AG04450 (cell line): ENCODE data around the gene LGALS7. TPM values are rescaled to one million over a fixed set of nuclear protein-coding genes. Genes with fewer than 3 reads are reported as not detected.
"Not testable (repeated sequence)": the region's sequence is repeated elsewhere in the genome, so short reads cannot be mapped to it uniquely, and the experiment has no call there.

Experiments used
- CTCF ChIA-PET: fragments of 300-600, 350-600 bp; formaldehyde crosslinking; extraction: SDS; loops from one replicate; lab custom pipeline; 2022; ENCODE audit warnings: antibody characterized with exemption, inconsistent platforms; lab: Charles Lee
- POLR2A ChIA-PET: fragments of 350-600 bp; formaldehyde crosslinking; extraction: SDS; loops from one replicate; lab custom pipeline; 2021; ENCODE audit warnings: antibody characterized with exemption, inconsistent platforms; lab: Yijun Ruan, JAX
- DNase-seq: peaks from one replicate; pipeline ENCODE4 v3.0.0-alpha.2; 2011; ENCODE audit warnings: low read depth, low spot score
- H3K27ac ChIP-seq: one replicate; pipeline ENCODE4 v1.5.1; 2012; ENCODE audit warnings: low read depth, low read length, control low read depth
- H3K27me3 ChIP-seq: one replicate; pipeline ENCODE4 v1.6.0; 2012; ENCODE audit warnings: low read length; ENCODE audit not compliant: control insufficient read depth, insufficient read depth
- H3K4me3 ChIP-seq: 2 replicates; pipeline ENCODE4 v1.5.1; 2011; ENCODE audit warnings: mild to moderate bottlenecking, low read depth, low read length, control low read depth
- H3K9me3 ChIP-seq: 2 replicates; pipeline ENCODE4 v1.5.1; 2012; ENCODE audit warnings: low read length; ENCODE audit not compliant: control insufficient read depth, insufficient read depth
- polyA plus RNA-seq: library from polyadenylated mRNA; depleted of rRNA; stranded (reverse); fragments of >200 nt; gene quantifications from 2 replicates; pipeline ENCODE4 v1.2.3, GENCODE V29; 2011
- TF ChIP-seq, protein P1 (sequence below): IDR thresholded peaks from 2 replicates; pipeline ENCODE4 v1.5.1; 2011; ENCODE audit warnings: low read depth, low read length, control low read depth, inconsistent platforms

The LGALS7 gene
- polyA plus RNA-seq, 1 experiment = not detected

DNA sequence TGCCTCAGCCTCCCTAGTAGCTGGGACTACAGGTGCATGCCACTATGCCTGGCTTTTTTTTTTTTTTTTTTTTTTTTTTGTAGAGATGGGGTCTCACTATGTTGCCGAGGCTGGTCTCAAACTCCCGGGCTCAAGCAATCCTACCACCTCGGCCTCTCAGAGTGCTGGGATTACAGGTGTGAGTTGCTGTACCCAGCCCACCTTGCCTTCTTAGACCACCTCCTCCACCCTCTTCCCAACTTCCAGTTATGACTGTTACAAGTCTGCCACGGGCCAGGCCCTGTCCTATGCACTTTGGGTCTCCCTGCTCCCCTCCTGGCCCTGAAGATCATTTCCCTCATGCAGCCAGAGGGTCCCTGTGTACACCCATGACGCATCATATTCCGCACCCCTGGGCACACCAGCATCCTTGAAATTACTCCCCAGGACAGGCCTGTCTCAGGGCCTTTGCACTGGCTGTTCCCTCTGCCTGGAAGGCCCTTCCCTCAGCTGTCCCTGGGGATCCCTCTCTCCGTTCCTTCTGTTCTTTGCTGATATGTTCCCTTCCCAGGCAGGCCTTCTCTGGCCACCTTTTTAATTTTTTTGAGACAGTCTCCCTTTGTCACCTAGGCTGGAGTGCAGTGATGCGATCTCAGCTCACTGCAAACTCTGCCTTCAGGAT is 36.4 kb upstream of the LGALS7 start:
- ChIA-PET POLR2A (no interaction called here), CTCF (interaction anchor here (0.7 kb wide), 2 partner anchors 13 to 724 kb away, joined by 3 to 5 read pairs; no protein-coding TSS in a partner anchor)
- Histone ChIP-seq H3K9me3 (no peaks in the 10 kb centered on the region; the same call in 1 of the 2 replicates), H3K27me3 (no peaks in the 10 kb centered on the region), H3K4me3 (no peak overlapping the region), H3K27ac (no peak overlapping the region)
- TF ChIP-seq, protein P1, sequence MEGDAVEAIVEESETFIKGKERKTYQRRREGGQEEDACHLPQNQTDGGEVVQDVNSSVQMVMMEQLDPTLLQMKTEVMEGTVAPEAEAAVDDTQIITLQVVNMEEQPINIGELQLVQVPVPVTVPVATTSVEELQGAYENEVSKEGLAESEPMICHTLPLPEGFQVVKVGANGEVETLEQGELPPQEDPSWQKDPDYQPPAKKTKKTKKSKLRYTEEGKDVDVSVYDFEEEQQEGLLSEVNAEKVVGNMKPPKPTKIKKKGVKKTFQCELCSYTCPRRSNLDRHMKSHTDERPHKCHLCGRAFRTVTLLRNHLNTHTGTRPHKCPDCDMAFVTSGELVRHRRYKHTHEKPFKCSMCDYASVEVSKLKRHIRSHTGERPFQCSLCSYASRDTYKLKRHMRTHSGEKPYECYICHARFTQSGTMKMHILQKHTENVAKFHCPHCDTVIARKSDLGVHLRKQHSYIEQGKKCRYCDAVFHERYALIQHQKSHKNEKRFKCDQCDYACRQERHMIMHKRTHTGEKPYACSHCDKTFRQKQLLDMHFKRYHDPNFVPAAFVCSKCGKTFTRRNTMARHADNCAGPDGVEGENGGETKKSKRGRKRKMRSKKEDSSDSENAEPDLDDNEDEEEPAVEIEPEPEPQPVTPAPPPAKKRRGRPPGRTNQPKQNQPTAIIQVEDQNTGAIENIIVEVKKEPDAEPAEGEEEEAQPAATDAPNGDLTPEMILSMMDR = no peak
- DNase-seq = no peak

GRCh38 chr19:38808741-38809140 is 35.4 kb upstream of the LGALS7 start:
- no peaks in the 10 kb centered on the region; the same call in 1 of the 2 replicates for H3K9me3 ChIP-seq
- no peak for DNase-seq
- ChIA-PET POLR2A (no interaction called here), CTCF (interaction anchor here (0.7 kb wide), 2 partner anchors 122 to 725 kb away, joined by 3 to 4 read pairs; partner anchors contain the start of genes MRPS12 and SARS2)
- no peaks in the 10 kb centered on the region for H3K27me3 ChIP-seq
- no peak overlapping the region for H3K27ac ChIP-seq
- no peak overlapping the region for H3K4me3 ChIP-seq
- TF ChIP-seq, protein P1 = no peak

DNA sequence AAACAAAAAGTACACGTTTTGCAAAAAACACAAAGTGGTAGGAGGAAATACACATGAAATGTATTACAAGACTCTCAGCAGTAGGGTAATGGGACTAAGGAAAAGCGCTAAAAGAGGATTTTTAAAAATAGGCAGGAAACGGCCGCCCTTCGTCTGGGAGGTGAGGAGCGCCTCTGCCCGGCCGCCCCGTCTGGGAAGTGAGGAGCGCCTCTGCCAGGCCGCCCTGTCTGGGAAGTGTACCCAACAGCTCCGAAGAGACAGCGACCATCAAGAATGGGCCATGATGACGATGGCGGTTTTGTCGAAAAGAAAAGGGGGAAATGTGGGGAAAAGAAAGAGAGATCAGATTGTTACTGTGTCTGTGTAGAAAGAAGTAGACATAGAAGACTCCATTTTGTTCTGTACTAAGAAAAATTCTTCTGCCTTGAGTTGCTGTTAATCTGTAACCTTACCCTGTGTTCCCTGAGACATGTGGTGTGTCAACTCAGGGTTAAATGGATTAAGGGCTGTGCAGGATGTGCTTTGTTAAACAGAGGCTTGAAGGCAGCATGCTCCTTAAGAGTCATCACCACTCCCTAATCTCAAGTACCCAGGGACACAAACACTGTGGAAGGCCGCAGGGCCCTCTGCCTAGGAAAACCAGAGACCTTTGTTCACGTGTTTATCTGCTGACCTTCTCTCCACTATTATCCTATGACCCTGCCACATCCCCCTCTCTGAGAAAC is 34.2 kb upstream of the LGALS7 start:
- H3K4me3 ChIP-seq, H3K9me3 ChIP-seq, POLR2A ChIA-PET, H3K27ac ChIP-seq, CTCF ChIA-PET, H3K27me3 ChIP-seq, DNase-seq: not testable (repeated sequence)

- CTCF ChIA-PET = no interaction called here
- no peak for DNase-seq
- TF ChIP-seq, protein P1 = no peak
- Histone ChIP-seq H3K9me3 (no peaks in the 10 kb centered on the region; the same call in 1 of the 2 replicates), H3K27ac (no peak overlapping the region), H3K4me3 (no peak overlapping the region), H3K27me3 (peaks cover 2% of the 10 kb centered on the region)
- POLR2A ChIA-PET = no interaction called here
These were observed 33.1 kb upstream of the LGALS7 start for GRCh38 chr19:38806371-38806770.

- Histone ChIP-seq H3K27ac (no peak overlapping the region), H3K9me3 (no peaks in the 10 kb centered on the region; the same call in 1 of the 2 replicates), H3K27me3 (peaks cover 2% of the 10 kb centered on the region), H3K4me3 (no peak overlapping the region)
- ChIA-PET POLR2A (no interaction called here), CTCF (no interaction called here)
- DNase-seq = no peak
- TF ChIP-seq, protein P1 = no peak
These were observed 31.9 kb upstream of the LGALS7 start for GRCh38 chr19:38805180-38805579.
